GM21717 (cell line): ENCODE data around the gene HLA-DMB.

Source experiments
- ATAC-seq: cut with Tn5 transposase; IDR thresholded peaks from one replicate; pipeline ENCODE4 v1.9.1; 2021; ENCODE audit warnings: mild to moderate bottlenecking, moderate library complexity; ENCODE audit not compliant: unreplicated experiment

HLA-DMB gene

DNA sequence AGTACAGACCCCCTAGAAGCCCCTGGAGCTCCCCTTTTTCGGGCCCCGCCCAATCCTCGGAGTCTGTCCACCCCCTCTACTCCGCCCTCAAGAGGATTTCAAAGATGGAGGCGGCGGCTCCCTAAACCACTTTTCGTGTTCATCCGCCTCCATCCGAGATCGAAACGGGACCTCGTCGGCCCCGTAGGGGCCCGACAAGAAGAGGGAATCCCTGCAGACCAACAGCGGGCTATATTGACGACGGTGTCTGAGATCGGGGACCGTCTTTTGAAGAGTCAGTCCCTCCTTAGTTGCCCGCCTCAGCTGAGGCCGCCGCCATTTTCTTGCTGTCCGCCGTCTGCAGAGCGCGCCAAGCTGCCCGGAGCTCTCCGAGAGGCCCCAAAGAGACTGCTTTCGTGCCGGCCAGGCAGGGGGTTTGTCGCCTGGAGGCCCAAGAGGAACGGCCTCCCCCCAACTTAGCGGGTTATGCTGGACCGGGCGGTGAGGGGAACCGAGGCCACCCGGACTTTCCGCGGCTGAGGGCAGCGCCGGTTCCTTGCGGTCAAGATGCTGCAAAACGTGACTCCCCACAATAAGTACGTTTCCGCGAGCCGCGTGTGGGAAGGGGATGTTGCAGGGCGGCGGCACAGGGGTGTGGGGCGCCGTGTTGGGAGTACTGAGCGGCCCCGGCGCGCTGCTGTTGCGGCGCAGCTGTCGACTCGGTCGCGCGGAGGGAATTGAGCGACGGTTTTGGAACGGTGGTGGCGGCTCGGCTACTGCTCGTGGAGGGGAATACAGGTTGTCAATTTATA is 31.7 kb upstream of the HLA-DMB start:
- ATAC-seq: peak; percentile 0

DNA sequence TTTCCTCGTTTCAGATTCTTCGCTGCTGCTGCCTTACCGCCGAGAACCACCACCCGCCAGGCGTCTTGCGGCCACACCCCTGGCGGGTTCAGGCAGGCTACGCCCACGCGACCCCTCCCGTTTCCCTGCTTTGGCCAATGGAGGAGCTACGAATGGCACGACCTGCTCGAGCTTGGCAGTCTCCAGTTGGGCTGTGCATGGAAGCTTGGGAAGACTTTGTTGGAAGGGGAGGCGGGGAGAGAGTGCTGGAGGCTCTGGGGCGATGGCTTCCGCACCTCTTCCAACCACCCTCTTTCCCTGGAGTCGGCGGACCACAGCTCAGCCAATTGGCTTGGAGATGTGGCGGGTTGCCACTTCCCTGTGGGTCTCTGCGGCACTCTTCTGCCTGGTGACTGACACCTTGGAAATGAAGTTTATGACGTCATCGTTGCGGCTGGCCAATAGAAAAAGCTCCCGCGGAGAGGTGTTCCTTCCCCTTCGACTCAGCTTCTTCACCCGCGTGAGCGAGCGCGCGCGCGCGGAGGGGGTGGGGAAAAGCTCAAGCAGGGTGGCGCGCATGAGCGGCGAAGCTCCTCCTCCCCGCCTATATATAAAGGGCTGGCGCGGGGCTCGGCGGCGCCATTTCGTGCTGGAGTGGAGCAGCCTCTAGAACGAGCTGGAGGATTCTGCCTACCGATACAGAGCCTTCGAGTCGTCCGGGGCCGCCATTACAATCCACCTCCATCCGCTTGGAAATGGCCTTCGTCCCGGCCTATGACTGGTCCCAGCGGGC is 30.9 kb upstream of the HLA-DMB start:
- peak; percentile 28 for ATAC-seq

DNA sequence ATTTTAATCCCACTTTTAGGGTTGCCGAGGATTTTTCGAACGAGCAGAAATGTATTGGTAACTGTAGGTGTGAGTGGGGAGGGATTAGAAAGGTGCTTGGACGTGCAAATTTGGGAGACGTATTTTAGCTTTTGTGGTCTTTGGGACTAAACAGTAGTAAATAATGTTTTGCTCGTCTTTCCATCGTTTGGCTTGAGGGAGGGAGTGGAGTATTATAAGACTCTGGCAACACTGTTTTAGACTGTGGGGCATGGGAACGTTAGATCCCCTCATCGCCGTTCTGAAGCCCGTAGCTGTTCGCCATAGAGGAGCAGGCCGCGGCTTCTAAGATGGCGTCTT is 30.4 kb upstream of the HLA-DMB start:
- ATAC-seq: no peak

DNA sequence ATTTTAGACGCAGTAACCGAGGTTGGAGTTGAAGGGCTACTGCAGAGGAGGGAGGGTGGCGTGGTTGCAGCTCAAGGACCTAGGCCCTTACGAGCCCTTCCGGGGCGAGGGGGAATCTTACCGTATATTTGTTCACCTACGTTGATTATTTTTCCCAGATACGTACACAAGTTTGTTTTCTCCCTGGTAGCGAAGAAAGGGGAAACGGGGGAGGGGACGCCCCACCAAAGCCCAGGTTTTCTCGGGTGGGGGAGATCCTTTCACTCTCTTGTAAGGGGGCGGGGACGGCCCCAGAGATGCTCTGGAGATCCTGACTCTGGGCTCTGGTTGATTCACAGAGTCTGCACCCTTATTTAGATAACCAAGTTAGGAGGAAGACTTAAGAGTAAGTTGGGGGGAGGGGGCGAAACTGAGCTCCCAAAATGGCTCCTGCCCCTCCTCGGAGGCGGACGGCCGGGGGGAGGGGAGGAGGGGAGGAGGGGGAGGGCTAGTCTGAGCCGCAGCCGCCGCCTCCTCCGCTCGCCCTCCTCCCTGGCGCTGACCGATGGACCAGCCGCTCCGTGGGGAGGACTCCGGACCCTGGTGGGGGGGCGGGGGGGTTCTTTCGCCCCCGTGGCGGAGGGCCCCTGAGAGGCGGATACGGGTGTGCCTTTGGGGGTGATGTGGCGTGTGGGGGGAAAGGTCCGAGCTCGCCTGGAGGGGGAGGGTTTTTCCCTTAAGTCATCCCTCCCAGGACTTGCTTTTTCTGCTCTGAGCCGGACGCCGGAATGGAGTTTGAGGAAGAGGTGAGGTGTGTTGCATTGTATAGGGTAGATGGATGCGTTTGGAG is 29.8 kb upstream of the HLA-DMB start:
- ATAC-seq: no peak

DNA sequence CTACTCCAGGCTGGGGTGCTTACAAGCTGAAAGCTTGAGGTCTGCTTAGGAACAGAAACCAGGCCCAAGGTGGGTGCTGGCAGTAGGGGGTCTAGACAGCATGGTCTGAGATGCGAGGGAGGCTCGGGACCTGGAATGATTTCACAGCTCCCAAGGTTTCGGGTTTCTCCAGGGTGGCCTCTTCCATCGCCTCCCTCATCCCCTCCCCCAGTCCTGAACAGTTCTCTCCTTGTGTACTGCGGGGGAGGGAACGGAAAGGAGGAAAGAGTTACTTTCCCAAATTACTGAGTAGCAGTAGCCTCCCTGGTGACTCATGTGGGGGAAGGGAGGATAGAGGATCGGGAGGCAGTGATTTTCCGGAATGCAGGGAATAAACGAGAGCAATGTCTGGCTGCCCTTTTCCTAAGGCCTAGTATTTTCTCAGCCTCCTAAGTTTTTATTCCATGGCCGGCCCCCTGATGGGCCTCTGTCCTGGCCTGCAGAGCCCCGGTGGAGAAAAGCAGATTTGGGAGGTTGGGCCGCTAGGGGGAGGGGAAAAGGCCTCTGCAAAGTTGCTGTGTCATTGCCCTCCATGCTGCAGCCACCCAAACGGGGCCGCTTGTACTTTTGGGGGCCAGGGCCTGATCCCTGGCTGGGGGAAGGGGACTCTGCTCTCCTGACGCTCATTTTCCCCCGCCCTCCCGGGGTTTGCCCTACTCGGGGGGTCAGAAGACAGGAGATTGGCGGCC is 29.0 kb upstream of the HLA-DMB start:
- no peak for ATAC-seq

DNA sequence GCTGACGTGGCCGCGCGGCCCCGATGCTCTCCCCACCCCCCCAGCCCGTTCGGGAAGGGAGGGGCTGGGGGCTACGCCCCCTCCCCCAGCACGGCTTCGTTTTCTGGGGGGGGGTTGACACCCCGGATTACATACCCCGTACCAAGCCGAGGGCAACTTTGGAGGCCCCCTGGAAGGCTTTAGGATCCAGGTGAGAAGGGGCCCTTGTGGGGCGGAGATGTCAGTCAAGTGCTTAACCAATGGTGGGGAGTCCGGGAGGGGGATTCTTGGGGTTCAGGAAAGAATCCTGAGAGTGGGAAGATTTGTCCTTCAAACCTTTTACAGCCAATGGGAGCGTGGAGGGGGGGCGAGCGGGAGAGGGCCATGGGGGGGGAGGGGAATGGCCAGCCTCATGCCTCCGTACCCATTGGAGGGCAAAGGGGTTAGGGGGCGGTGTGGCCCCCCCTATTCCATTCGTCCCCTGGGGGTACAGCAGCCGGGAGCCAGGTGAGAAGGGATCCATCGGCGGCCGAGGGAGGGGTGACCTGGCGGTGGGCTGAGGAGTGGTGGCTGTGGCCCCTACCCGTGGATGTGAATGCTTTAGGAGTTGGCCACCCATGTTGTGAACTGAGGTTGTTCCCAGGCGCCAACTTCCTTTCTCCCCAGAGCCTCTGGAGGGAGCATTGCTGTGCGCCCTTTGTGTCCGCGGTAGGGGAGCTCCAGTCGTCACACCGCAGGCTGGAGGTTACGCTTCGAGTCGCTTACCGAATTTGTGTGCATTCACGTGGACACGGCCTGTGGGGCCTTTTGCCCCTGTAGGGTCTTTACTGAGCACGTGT is 28.2 kb upstream of the HLA-DMB start:
- ATAC-seq: no peak

DNA sequence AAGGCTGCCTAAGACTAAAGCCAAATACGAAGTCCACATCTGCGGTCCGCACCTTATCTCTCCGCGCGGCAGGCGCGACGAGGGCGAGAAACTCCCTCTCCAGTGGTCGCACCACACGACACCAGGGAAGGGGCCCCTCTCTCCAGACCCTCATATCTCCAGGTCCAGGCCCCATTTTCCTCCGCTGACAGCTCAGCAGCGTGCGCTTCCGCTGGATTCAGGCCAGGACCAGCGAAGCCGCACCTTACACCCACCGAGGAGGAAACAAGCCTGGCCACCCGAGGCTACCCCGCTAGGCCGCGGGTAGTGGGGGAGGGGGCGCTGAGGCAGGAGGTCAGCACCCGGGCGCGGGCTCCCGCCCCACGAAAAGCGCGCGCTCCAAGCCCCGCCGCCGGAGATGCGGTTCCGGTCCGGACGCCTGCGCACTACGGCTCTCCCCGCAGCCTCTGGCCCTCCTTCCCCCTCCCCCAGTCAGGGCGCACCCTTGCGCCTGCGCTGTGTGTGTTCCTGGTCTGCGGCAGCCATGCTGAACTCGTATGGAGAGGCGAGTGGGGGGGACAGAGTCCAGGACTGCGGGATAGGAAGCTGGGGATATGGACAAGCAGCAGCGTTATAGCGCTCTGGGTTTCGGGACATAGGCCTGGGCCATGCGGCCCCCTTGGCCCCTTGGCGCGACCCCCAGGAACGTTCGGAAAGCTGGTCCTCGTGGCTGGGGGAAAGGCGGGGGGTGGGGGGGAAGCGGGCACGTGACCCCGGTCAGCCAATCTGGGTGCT is 27.5 kb upstream of the HLA-DMB start, which contains the start of gene BRD2:
BRD2 (plus strand) TSS at position 502 of the 774 bp plus-strand sequence. CDS start 4,305 bp downstream, outside the sequence.
- peak; percentile 27 for ATAC-seq

DNA sequence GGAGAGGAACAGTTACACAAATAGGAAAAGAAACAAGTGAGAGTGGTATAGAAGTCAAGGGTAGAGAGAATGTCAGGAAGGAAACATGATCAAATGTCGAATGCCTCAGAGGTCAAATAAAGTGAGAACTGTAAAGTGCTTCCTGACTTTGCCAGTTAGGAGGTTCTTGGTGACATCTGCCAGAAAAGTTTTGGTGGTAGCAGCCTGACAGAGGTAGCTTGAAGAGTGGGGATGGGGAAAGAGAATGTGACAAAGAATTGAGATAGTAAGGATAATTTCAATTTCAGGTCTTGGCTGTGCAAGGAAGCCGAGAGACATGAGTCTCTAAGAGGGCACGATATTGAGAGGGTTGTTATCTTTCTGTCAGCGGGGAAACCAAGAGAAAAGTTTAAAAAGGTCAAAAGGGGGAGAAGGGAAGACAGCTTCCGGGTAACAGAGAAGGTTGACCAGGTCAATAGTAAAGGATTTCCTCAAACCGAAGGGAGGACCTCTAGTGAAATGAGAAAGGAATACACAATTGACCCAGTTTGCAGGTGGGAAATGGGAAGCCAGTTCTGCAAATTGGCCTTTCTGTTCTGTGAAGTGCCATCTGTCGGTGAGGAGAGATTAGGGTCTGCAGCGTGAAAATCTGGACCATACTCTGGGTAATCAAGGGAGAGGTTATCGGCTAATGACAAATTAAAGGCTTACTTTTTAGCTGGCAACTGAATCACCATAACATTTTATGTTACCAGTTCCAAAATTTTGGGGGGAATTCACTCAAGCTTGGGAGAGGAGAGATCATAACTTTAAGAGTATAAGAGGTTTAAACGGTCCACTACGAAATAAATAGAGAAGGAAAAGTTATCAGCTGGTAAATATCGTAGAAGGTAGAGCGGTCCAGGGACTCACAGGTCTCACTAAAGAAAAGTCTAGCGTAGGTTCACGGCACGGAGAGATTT is 26.6 kb upstream of the HLA-DMB start:
- ATAC-seq: no peak

DNA sequence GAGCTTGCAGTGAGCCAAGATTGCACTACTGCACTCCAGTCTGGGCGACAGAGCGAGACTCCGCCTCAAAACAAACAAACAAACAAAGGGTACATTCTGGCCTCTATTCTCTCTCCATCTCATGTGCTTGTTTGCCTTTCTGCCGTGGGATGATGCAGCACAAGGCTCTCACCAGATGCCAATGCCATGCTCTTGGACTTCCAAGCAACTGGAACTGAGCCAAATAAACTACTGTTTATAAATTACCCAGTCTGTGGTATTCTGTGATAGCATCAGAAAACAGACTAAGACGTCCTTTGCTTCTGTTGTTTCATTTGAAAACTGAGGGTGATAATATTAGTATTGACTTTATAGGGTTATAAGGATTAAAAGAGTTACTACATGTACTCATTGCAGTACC is 23.9 kb upstream of the HLA-DMB start:
- ATAC-seq: no peak

DNA sequence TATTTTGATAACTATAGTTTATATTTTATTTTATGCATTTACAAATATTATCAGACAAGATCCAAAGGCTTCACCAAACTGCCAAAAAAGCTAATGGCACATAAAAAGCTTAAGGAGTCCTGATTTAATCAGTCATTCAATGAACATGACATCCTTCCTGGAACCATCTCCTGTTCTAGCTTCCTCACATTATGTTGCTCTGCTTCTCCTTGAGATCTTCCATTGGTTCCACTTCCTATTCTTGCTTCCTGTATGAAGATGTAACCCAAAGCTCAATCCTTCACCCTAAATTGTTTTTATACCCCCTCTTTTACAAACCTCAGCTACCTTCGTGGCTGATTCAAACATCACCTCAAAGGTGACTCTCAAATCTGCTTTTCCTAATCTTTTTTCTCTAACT is 23.0 kb upstream of the HLA-DMB start:
- no peak for ATAC-seq

DNA sequence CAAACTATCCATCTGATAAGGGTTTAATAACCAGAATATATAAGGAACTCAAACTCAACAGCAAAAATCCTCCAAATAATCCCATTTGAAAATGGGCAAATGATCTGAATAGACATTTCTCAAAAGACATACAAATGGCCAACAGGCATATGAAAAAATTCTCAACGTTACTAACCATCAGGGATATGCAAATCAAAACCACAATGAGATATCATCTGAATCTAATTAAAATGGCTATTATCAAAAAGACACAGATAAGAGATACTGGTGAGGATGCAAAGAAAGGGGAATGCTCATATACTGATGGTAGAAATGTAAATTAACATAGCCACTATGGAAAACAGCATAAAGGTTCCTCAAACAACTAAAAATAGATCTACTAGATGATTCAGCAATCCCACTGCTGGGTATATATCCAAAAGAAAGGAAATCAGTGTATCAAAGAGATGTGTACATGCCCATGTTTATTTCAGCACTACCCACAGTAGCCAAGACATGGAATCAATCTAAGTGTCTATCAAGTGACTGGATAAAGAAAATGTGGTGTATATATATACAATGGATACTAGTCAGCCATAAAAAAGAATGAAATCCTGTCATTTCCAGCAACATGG is 21.5 kb upstream of the HLA-DMB start:
- ATAC-seq: no peak

DNA sequence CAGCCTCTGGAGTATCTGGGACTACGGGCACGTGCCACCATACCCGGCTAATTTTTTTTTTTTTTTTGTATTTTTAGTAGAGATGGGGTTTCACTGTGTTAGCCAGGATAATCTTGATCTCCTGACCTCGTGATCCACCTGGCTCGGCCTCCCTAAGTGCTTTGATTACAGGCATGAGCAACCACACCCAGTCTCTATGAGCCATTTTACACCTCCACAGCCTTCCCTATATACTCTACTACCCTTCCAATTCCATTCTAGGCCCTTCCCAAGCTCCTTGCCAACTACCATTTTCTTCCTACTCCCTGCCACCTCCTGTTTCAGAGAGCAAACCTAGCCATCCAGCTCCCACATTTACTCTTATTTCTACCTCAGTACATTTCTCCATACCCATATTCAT is 19.7 kb upstream of the HLA-DMB start:
- no peak for ATAC-seq

DNA sequence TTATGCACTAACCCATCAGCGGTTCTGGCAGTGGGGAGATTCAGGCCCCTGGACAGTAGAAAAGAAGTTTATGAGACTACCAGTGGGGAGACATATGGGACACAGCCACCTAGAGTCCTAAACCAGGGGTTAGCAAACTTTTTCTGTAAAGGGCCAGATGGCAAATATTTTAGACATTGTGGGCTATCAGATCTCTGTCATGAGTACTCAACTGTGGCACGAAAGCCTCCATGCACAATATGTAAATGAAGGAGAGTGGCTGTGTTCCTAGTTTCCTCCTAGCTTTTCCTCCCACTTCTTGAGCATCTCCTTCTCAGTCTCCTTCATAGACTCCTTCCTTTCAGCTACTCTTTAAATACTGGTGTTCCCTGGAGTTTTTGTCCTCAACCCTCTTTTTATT is 15.3 kb upstream of the HLA-DMB start:
- no peak for ATAC-seq

DNA sequence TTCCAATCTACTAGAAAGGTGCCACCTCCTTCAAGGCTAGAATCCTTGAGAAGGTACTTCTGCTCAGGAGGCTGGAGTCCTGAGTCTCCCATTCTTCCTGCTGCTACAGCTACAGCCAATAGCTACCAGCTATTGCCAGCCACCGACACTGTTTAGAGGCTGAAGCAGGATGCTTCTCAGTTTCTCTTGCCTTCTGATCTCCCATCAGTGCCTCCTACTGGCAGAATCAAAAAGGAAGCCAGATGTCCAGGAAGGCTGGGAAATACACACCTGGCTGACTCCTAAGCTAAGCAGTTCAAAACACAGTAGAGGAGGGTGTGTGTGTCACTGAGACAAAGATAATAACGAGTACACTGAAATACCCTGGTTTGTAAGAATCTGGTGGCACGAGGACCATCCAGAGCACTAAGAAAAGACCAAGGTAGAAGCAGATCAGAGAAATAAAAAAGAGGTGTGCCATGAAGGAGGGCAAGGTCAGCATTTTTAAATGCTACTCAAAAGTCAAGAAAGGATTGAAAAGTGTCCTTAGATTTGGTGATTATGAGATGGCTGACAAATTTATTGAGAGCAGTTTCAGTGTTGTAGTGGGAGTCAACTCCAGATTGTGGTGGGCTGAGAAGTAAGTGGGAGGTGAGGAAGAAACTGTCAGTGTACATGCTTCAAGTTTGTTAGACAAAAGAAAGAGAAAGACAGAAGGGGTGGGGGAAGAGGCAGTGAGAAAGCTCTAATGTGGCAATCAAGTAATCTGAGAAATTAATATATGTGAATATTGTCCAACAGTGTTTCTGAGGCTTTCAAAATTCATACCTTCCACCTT is 14.4 kb upstream of the HLA-DMB start:
- no peak for ATAC-seq

DNA sequence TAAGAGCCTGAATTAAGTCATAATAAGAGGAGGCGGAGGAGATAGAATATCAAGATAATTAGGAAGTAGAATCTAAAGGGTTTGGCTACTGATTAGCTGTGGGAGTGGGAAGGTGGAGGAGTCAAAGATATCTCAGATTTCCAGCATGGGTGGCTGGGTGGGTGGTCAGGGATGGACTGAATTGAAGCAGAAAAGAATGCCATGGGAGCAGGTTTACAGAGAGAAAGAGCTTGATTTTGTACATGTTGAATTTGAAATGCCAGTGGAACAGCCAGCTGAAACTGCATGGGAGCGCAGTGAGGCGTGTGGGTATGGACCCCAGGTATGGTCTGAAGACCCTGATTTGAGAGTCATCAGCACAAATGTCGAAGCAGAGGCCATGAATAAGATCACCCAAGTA is 13.4 kb upstream of the HLA-DMB start:
- no peak for ATAC-seq

DNA sequence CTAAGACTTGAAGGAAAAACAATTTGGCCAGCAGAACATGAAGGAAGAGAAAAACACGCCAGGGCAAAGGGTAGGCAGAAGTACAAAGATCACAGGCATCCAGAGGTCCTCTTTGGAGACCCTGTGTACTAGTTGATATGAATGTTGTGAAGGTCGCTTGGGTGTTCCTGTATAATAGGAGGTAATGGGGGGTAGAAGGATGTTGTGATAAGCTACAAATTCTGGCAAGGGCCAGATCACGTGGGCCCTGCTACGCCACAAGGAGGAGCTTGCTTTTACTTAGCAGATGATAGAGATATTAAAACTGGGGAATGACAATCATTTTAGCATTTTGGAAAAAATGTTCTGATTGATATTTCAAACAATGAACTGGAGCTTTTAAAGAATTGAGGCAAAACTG is 12.9 kb upstream of the HLA-DMB start:
- ATAC-seq: no peak
